Osteoblast (primary cell): ENCODE measurements around the gene OR52E2. TPM values are rescaled to one million over a fixed set of nuclear protein-coding genes. Genes with fewer than 3 reads are reported as not detected.

Experiments used
- DNase-seq: peaks from one replicate; pipeline ENCODE4 v3.0.0; 2011; ENCODE audit warnings: low spot score, mixed read lengths; ENCODE audit not compliant: insufficient read length; ENCODE audit errors: missing footprints
- H2AFZ ChIP-seq: 2 replicates; pipeline ENCODE4 v1.6.0; 2011; ENCODE audit warnings: mild to moderate bottlenecking, low read length
- H3K27ac ChIP-seq: 2 replicates; pipeline ENCODE4 v1.5.1; 2011; ENCODE audit warnings: mild to moderate bottlenecking, low read depth, low read length, moderate library complexity
- H3K27me3 ChIP-seq: 2 replicates; pipeline ENCODE4 v1.6.0; 2012; ENCODE audit warnings: mild to moderate bottlenecking, control low read depth, inconsistent platforms, low read length, moderate library complexity; ENCODE audit not compliant: insufficient read depth
- H3K36me3 ChIP-seq: 2 replicates; pipeline ENCODE4 v1.5.1; 2011; ENCODE audit warnings: mild to moderate bottlenecking, low read length, control low read depth, moderate library complexity; ENCODE audit not compliant: insufficient read depth
- H3K4me1 ChIP-seq: 2 replicates; pipeline ENCODE4 v1.5.1; 2011; ENCODE audit warnings: mild to moderate bottlenecking, low read length, control low read depth, moderate library complexity; ENCODE audit not compliant: insufficient read depth
- H3K4me2 ChIP-seq: 2 replicates; pipeline ENCODE4 v1.6.0; 2011; ENCODE audit warnings: mild to moderate bottlenecking, low read length; ENCODE audit not compliant: insufficient read depth
- H3K4me3 ChIP-seq: fragments of 200-600 bp; sonication (generic); 3 replicates; pipeline ENCODE4 v1.5.1; 2012; ENCODE audit warnings: mild to moderate bottlenecking, low read length, inconsistent platforms; ENCODE audit not compliant: insufficient read depth
- H3K79me2 ChIP-seq: 2 replicates; pipeline ENCODE4 v1.6.0; 2012; ENCODE audit warnings: mild to moderate bottlenecking, low read length, control low read depth, inconsistent platforms; ENCODE audit not compliant: insufficient read depth
- H3K9me3 ChIP-seq: 2 replicates; pipeline ENCODE4 v1.5.1; 2011; ENCODE audit warnings: low read depth, low read length, control low read depth
- H4K20me1 ChIP-seq: 2 replicates; pipeline ENCODE4 v1.6.0; 2012; ENCODE audit warnings: mild to moderate bottlenecking, low read length, control low read depth; ENCODE audit not compliant: insufficient read depth
- total RNA-seq: library from RNA; depleted of rRNA; stranded (reverse); fragments of >200 nt; gene quantifications from 2 replicates; pipeline ENCODE4 v1.2.3, GENCODE V29; 2012
- TF ChIP-seq, protein P1 (sequence below): IDR thresholded peaks from 2 replicates; pipeline ENCODE4 v1.5.1; 2011; ENCODE audit warnings: mild to moderate bottlenecking, low read depth, low read length, moderate library complexity; ENCODE audit errors: extremely low read depth

Gene OR52E2
- total RNA-seq, 1 donor: not detected

DNA sequence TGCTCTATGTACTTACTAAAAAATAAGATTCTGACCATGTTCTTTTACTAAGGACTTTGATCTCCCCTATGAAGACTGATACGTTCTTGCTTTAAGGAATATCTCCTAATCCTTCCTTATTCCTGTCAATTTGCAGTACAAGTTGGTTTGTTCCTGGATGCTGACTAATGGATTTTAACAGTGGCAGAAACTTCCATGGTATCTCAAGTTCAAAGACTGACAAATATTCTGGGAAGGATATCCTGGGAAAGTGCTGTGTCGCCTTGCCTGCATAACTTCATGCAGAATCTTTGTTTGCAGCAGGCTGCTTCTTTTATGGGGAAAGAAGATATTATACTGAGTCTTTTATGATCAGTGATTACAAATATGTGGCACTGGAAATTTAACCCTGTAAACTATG, 21.5 kb downstream of the OR52E2 start:
- TF ChIP-seq, protein P1, sequence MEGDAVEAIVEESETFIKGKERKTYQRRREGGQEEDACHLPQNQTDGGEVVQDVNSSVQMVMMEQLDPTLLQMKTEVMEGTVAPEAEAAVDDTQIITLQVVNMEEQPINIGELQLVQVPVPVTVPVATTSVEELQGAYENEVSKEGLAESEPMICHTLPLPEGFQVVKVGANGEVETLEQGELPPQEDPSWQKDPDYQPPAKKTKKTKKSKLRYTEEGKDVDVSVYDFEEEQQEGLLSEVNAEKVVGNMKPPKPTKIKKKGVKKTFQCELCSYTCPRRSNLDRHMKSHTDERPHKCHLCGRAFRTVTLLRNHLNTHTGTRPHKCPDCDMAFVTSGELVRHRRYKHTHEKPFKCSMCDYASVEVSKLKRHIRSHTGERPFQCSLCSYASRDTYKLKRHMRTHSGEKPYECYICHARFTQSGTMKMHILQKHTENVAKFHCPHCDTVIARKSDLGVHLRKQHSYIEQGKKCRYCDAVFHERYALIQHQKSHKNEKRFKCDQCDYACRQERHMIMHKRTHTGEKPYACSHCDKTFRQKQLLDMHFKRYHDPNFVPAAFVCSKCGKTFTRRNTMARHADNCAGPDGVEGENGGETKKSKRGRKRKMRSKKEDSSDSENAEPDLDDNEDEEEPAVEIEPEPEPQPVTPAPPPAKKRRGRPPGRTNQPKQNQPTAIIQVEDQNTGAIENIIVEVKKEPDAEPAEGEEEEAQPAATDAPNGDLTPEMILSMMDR: no peak
- H3K4me2 ChIP-seq: no peak overlapping the region
- H3K9me3 ChIP-seq: no peaks in the 10 kb centered on the region
- no peak for DNase-seq
- no peaks in the 10 kb centered on the region for H4K20me1 ChIP-seq
- H2AFZ ChIP-seq: no peak overlapping the region
- H3K36me3 ChIP-seq: no peaks in the 10 kb centered on the region
- H3K4me3 ChIP-seq: no peak overlapping the region
- no peaks in the 10 kb centered on the region for H3K79me2 ChIP-seq
- H3K4me1 ChIP-seq: no peaks in the 10 kb centered on the region
- H3K27me3 ChIP-seq: no peaks in the 10 kb centered on the region
- H3K27ac ChIP-seq: no peak overlapping the region

DNA sequence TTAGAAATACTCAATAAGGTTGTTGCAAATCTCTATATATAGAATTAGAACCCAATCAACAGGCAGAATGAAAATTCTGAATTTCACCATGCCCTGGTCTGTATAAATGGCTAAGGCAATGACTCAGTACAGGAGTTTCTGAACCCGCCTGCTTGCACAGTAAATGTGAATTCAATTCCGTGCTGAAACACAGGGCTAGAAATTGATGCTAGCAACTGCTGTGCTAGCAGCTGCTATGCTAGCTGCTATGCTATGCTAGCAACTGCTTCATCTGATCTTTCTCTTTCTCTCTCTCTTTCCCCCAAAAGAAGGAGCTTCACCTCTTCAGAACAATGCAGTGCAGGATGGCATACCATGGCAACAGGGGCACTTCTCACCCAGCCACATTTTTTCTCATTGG, 22.8 kb downstream of the OR52E2 start:
- Histone ChIP-seq H3K4me3 (no peak overlapping the region), H3K79me2 (no peaks in the 10 kb centered on the region), H3K9me3 (no peaks in the 10 kb centered on the region), H4K20me1 (no peaks in the 10 kb centered on the region), H3K4me2 (no peak overlapping the region), H3K27me3 (no peaks in the 10 kb centered on the region), H3K36me3 (no peaks in the 10 kb centered on the region), H3K4me1 (no peaks in the 10 kb centered on the region), H3K27ac (no peak overlapping the region), H2AFZ (no peak overlapping the region)
- TF ChIP-seq, protein P1: no peak
- no peak for DNase-seq

DNA sequence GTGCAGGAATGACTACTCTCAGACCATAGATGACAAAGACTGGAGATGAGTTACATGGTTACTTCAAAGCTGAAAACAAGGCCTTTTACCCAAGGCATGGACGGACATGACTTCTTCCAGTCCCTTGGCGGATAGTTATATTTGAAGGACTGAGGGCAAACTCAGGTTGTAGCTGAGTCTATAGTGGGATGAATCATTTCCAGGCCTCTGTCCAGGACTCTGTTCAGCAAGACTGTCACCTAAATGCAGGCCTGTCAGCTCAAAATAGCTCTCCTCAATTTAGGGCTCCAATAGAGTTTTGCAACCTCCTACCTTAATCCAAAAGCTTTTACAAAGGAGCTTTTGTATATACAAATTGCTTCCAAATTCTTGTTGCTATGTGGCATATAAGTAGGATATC, 37.4 kb downstream of the OR52E2 start:
- TF ChIP-seq, protein P1: no peak
- Histone ChIP-seq H3K27ac (no peak overlapping the region), H3K4me3 (no peak overlapping the region), H3K27me3 (no peaks in the 10 kb centered on the region), H3K36me3 (no peaks in the 10 kb centered on the region), H2AFZ (no peak overlapping the region), H3K79me2 (no peaks in the 10 kb centered on the region), H3K4me1 (no peaks in the 10 kb centered on the region), H4K20me1 (no peaks in the 10 kb centered on the region), H3K9me3 (peaks cover 2% of the 10 kb centered on the region), H3K4me2 (no peak overlapping the region)
- no peak for DNase-seq

DNA sequence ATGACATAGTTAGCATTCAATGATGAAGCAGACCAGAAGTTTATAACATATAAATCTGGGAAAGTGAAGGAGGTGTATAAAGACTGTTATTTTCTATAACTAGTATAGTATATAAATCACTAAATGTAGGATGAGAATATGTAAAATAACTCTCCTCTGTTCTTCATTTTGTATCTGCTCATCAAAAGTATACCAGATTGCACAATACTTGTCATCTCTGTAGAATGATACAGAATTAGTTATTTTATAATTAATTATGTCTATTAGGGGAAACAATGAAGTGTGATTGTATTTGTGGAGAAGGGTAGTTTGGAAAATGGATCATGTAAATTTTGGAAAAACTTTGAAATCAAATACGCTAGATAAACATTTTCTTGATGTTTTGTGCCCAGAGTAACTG, 46.4 kb downstream of the OR52E2 start:
- Histone ChIP-seq H3K27me3 (no peaks in the 10 kb centered on the region), H3K79me2 (no peaks in the 10 kb centered on the region), H3K36me3 (no peaks in the 10 kb centered on the region), H3K27ac (no peak overlapping the region), H2AFZ (no peak overlapping the region), H3K4me2 (no peak overlapping the region), H4K20me1 (no peaks in the 10 kb centered on the region), H3K4me1 (no peaks in the 10 kb centered on the region), H3K9me3 (no peaks in the 10 kb centered on the region), H3K4me3 (no peak overlapping the region)
- DNase-seq: no peak
- TF ChIP-seq, protein P1: no peak
